ENCODE measurements around the gene VAV1.

The VAV1 gene

GRCh38 chr19:6891761-6892385, 119.4 kb downstream of the VAV1 start:
- no peak for DNase-seq (ENCODE audit: low spot score)

GRCh38 chr19:6894313-6894712, 121.8 kb downstream of the VAV1 start:
- DNase-seq (ENCODE audit: low spot score): no peak

- no peak for DNase-seq (ENCODE audit: low spot score)
Observed at GRCh38 chr19:6903446-6903845, 130.9 kb downstream of the VAV1 start.

- DNase-seq (ENCODE audit: low spot score): no peak
Observed at GRCh38 chr19:6906559-6907060, 134.1 kb downstream of the VAV1 start.

Measured in globus pallidus (tissue), 1 donor.